Fibroblast of lung (primary cell): Measurements from ENCODE around the gene ELMO1.

Experiments used
- CTCF ChIP-seq, 2 donors: IDR thresholded peaks in 1 of 2; conservative IDR thresholded peaks in 1 of 2; 1 replicate in 1 of 2; 2 replicates in 1 of 2; pipeline ENCODE4 v1.5.1; 2011 to 2012; ENCODE audit warnings: low read length in 2 of 2, control low read depth in 1 of 2, inconsistent platforms in 1 of 2, low read depth in 1 of 2, mild to moderate bottlenecking in 1 of 2
- EZH2 ChIP-seq: IDR thresholded peaks from 2 replicates; pipeline ENCODE4 v1.5.1; 2012; ENCODE audit warnings: low read length, control low read depth, mild to moderate bottlenecking; ENCODE audit errors: missing control alignments

GRCh38 chr7:36868727-36869411, 579.8 kb downstream of the ELMO1 start:
- TF ChIP-seq CTCF (conservative IDR thresholded peaks at IDR 0.05 in 1 of 2, IDR thresholded peaks at IDR 0.05 in 1 of 2; ENCODE audit: low read depth in 1 of 2, low read length in 2 of 2) (no peak), EZH2 (no peak)
